DND-41 (cell line): Measurements from ENCODE around the gene UFC1.
A peak's percentile ranks its signal among the peaks of the same experiment; 100 is the strongest.

ENCODE experiments used
- ATAC-seq: fragments of 200-7000 bp; cut with Tn5 transposase; 3 replicates; pipeline ENCODE4 v1.9.1; 2021; ENCODE audit warnings: low read depth; ENCODE audit not compliant: insufficient read depth
- DNase-seq: peaks from one replicate; pipeline ENCODE4 v3.0.0-alpha.2; 2020
- H2AFZ ChIP-seq: 2 replicates; pipeline ENCODE4 v1.6.0; 2012; ENCODE audit warnings: low read depth, low read length
- H3K27ac ChIP-seq: 2 replicates; pipeline ENCODE4 v1.5.1; 2012; ENCODE audit warnings: low read length, inconsistent platforms
- H3K27me3 ChIP-seq: fragments of 200-600 bp; sonication (generic); 2 replicates; pipeline ENCODE4 v1.6.0; 2012; ENCODE audit warnings: low read length, mild to moderate bottlenecking, inconsistent platforms; ENCODE audit not compliant: insufficient read depth, poor library complexity
- H3K36me3 ChIP-seq: 2 replicates; pipeline ENCODE4 v1.5.1; 2012; ENCODE audit warnings: low read length, inconsistent platforms; ENCODE audit not compliant: insufficient read depth
- H3K4me1 ChIP-seq: 2 replicates; pipeline ENCODE4 v1.5.1; 2012; ENCODE audit warnings: mild to moderate bottlenecking, low read length; ENCODE audit not compliant: insufficient read depth
- H3K4me2 ChIP-seq: 2 replicates; pipeline ENCODE4 v1.6.0; 2012; ENCODE audit warnings: mild to moderate bottlenecking, moderate library complexity, low read length, inconsistent platforms; ENCODE audit not compliant: insufficient read depth
- H3K4me3 ChIP-seq, 2 experiments: fragments of 200-600 bp in 1 of 2; shearing (Covaris generic) in 1 of 2; 2 replicates each; pipeline ENCODE4 v1.5.1; 2012 to 2016; ENCODE audit warnings: inconsistent platforms in 2 of 2, low read length in 2 of 2, mild to moderate bottlenecking in 2 of 2, low read depth in 1 of 2, moderate library complexity in 1 of 2
- H3K79me2 ChIP-seq: 2 replicates; pipeline ENCODE4 v1.6.0; 2012; ENCODE audit warnings: low read length, inconsistent platforms; ENCODE audit not compliant: insufficient read depth
- H3K9ac ChIP-seq: 2 replicates; pipeline ENCODE4 v1.6.0; 2012; ENCODE audit warnings: low read depth, mild to moderate bottlenecking, inconsistent platforms, low read length, moderate library complexity
- H3K9me3 ChIP-seq: 2 replicates; pipeline ENCODE4 v1.5.1; 2012; ENCODE audit warnings: low read length, moderate library complexity, mild to moderate bottlenecking, inconsistent platforms; ENCODE audit not compliant: insufficient read depth, severe bottlenecking
- H4K20me1 ChIP-seq: 2 replicates; pipeline ENCODE4 v1.6.0; 2012; ENCODE audit warnings: low read length; ENCODE audit not compliant: insufficient read depth
- CTCF ChIP-seq: IDR thresholded peaks from 2 replicates; pipeline ENCODE4 v1.5.1; 2012; ENCODE audit warnings: borderline replicate concordance, low read length, moderate library complexity, mild to moderate bottlenecking; ENCODE audit not compliant: poor library complexity, severe bottlenecking; ENCODE audit errors: extremely low read depth
- EZH2 ChIP-seq: IDR thresholded peaks from 3 replicates; pipeline ENCODE4 v1.6.1; 2012; ENCODE audit warnings: borderline replicate concordance, low read depth, mild to moderate bottlenecking, moderate library complexity, low read length, inconsistent platforms; ENCODE audit not compliant: severe bottlenecking

Gene UFC1

GRCh38 chr1:161145832-161146231 is 7.9 kb upstream of the UFC1 start:
- no peak for TF ChIP-seq CTCF
- no peak for TF ChIP-seq EZH2
- H3K79me2 ChIP-seq: no peaks in the 10 kb centered on the region
- H3K9me3 ChIP-seq: no peaks in the 10 kb centered on the region
- DNase-seq (no peak), ATAC-seq (no peak)
- H2AFZ ChIP-seq: no peak overlapping the region
- H3K27me3 ChIP-seq: no peaks in the 10 kb centered on the region
- H3K27ac ChIP-seq: no peak overlapping the region
- no peak overlapping the region for H3K9ac ChIP-seq
- no peaks in the 10 kb centered on the region for H3K4me1 ChIP-seq
- H3K4me2 ChIP-seq: no peak overlapping the region
- H4K20me1 ChIP-seq: no peaks in the 10 kb centered on the region
- H3K4me3 ChIP-seq: no peak overlapping the region
- H3K36me3 ChIP-seq: no peaks in the 10 kb centered on the region

DNA sequence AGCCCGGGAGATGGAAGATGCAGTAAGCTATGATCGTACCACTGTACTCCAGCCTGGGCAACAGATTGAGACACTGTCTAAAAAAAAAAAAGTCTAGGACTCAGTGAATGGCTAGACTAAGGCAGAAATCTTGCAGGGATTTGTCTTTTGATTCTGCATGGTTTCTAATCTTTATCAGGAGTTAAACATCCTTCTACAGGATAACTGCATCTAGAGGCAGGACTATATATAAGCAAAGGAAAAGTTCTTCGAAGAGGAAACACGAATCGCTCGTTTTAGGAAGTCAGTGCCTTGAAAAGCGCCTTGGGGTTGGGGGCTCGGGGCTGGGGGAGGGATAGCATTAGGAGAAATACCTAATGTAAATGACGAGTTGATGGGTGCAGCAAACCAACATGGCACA is 602 bp upstream of the UFC1 start:
- Histone ChIP-seq H3K4me1 (peaks cover 28% of the 10 kb centered on the region), H3K4me2 (peak overlapping the region; percentile 75), H3K9ac (peak overlapping the region; percentile 84), H3K9me3 (no peaks in the 10 kb centered on the region), H3K79me2 (peaks cover 23% of the 10 kb centered on the region), H2AFZ (peak overlapping the region; percentile 99), H3K36me3 (peaks cover 12% of the 10 kb centered on the region), H3K4me3 (peak overlapping the region; percentile 80 to 82; a peak in 3 of 4 replicates), H3K27ac (peak overlapping the region; percentile 100), H3K27me3 (no peaks in the 10 kb centered on the region), H4K20me1 (no peaks in the 10 kb centered on the region)
- ATAC-seq: peak; percentile 27
- TF ChIP-seq CTCF: no peak
- no peak for TF ChIP-seq EZH2
- no peak for DNase-seq

GRCh38 chr1:161157867-161158266 is 4.1 kb downstream of the UFC1 start:
- Histone ChIP-seq H4K20me1 (no peaks in the 10 kb centered on the region), H2AFZ (no peak overlapping the region), H3K4me3 (no peak overlapping the region), H3K27ac (no peak overlapping the region), H3K79me2 (peaks cover 40% of the 10 kb centered on the region), H3K9ac (no peak overlapping the region), H3K36me3 (peaks cover 46% of the 10 kb centered on the region), H3K9me3 (no peaks in the 10 kb centered on the region), H3K27me3 (no peaks in the 10 kb centered on the region), H3K4me1 (peaks cover 63% of the 10 kb centered on the region), H3K4me2 (no peak overlapping the region)
- no peak for ATAC-seq
- TF ChIP-seq CTCF (peak; percentile 13), EZH2 (no peak)
- DNase-seq: no peak
